GM18511 (cell line): Measurements from ENCODE around the gene PLA2G4C.

Experiments used
- ATAC-seq: cut with Tn5 transposase; IDR thresholded peaks from one replicate; pipeline ENCODE4 v1.9.1; 2021; ENCODE audit warnings: mild to moderate bottlenecking, moderate library complexity; ENCODE audit not compliant: unreplicated experiment

The PLA2G4C gene

GRCh38 chr19:48061401-48062344 lies 48.9 kb downstream of the PLA2G4C start:
- no peak for ATAC-seq

- no peak for ATAC-seq
Measured at GRCh38 chr19:48060381-48060780, 50.2 kb downstream of the PLA2G4C start.

- ATAC-seq = no peak
Measured at GRCh38 chr19:48059331-48059730, 51.3 kb downstream of the PLA2G4C start.

GRCh38 chr19:48053856-48054255 lies 56.8 kb downstream of the PLA2G4C start:
- no peak for ATAC-seq

- ATAC-seq = no peak
Measured at GRCh38 chr19:48053076-48053475, 57.5 kb downstream of the PLA2G4C start.

- ATAC-seq = no peak
Measured at GRCh38 chr19:48051335-48052033, 59.1 kb downstream of the PLA2G4C start.

GRCh38 chr19:48044561-48044960 lies 66.1 kb downstream of the PLA2G4C start:
- no peak for ATAC-seq

- ATAC-seq = no peak
Measured at GRCh38 chr19:48043675-48044258, 66.8 kb downstream of the PLA2G4C start, which contains the start of gene CABP5. Gene CABP5, minus strand, starts transcription at chr19:48044079. Its CDS starts 157 bp downstream, at chr19:48043922.

- no peak for ATAC-seq
Measured at GRCh38 chr19:48041877-48042580, 68.6 kb downstream of the PLA2G4C start.

GRCh38 chr19:48036765-48037164 lies 73.9 kb downstream of the PLA2G4C start:
- ATAC-seq = no peak

GRCh38 chr19:48033604-48034003 lies 77.0 kb downstream of the PLA2G4C start:
- no peak for ATAC-seq

GRCh38 chr19:48030073-48030472 lies 80.5 kb downstream of the PLA2G4C start:
- ATAC-seq = no peak

GRCh38 chr19:48029431-48029830 lies 81.2 kb downstream of the PLA2G4C start:
- no peak for ATAC-seq

GRCh38 chr19:48025480-48025879 lies 85.1 kb downstream of the PLA2G4C start:
- ATAC-seq = no peak

- no peak for ATAC-seq
Measured at GRCh38 chr19:48023518-48023917, 87.1 kb downstream of the PLA2G4C start.

GRCh38 chr19:48023011-48023410 lies 87.6 kb downstream of the PLA2G4C start:
- ATAC-seq = no peak

GRCh38 chr19:48020686-48021085 lies 89.9 kb downstream of the PLA2G4C start:
- ATAC-seq = no peak

GRCh38 chr19:48010932-48011758 lies 99.5 kb downstream of the PLA2G4C start:
- ATAC-seq = no peak

GRCh38 chr19:48006762-48007161 lies 103.9 kb downstream of the PLA2G4C start:
- ATAC-seq = no peak

GRCh38 chr19:48004236-48004635 lies 106.4 kb downstream of the PLA2G4C start:
- no peak for ATAC-seq
